Stomach (tissue), 4 donors: ENCODE results near the gene ENPP1.

Source experiments
- CTCF ChIP-seq, 7 experiments: fragments of 450-650 bp in 4 of 7; fragments of 200-600 bp in 3 of 7; sonication (generic) in 3 of 7; IDR thresholded peaks; one replicate each; pipeline ENCODE4 v1.5.1; 2016 to 2019; ENCODE audit warnings: antibody characterized with exemption in 7 of 7, control low read depth in 2 of 7, mild to moderate bottlenecking in 1 of 7
- EP300 ChIP-seq: sonication (generic); formaldehyde crosslinking; IDR thresholded peaks from one replicate; pipeline ENCODE4 v1.6.1; 2017; ENCODE audit warnings: antibody characterized with exemption
- POLR2A ChIP-seq, 4 donors: fragments of 450-650 bp; IDR thresholded peaks; one replicate each; pipeline ENCODE4 v1.6.1; 2016; ENCODE audit warnings: antibody characterized with exemption in 4 of 4, control low read depth in 2 of 4, mild to moderate bottlenecking in 1 of 4, moderate library complexity in 1 of 4
- POLR2AphosphoS5 ChIP-seq, 3 donors: sonication (generic); formaldehyde crosslinking; IDR thresholded peaks; one replicate each; pipeline ENCODE4 v1.6.1; 2016; ENCODE audit warnings: antibody characterized with exemption in 3 of 3

GRCh38 chr6:131840441-131840840, 32.6 kb downstream of the ENPP1 start:
- TF ChIP-seq POLR2A (IDR thresholded peaks at IDR 0.05) = no peak
- TF ChIP-seq CTCF (IDR thresholded peaks at IDR 0.05) = no peak
- no peak for TF ChIP-seq POLR2AphosphoS5 (IDR thresholded peaks at IDR 0.05)
- TF ChIP-seq EP300 = no peak
